Neural crest cell (in vitro differentiated cells): ENCODE results near the gene OR6B1. TPM values are rescaled to one million over a fixed set of nuclear protein-coding genes. Genes with fewer than 3 reads are reported as not detected.

Experiments used
- DNase-seq: peaks from one replicate; pipeline ENCODE4 v3.0.0; 2021; ENCODE audit warnings: low read depth, mixed read lengths, low spot score
- H3K27ac Mint-ChIP-seq: one replicate; pipeline ENCODE4 v1.8.0; 2021; ENCODE audit warnings: mild to moderate bottlenecking, mixed read lengths; ENCODE audit not compliant: unreplicated experiment
- H3K27me3 Mint-ChIP-seq: 2 replicates; pipeline ENCODE4 v1.8.0; 2021; ENCODE audit warnings: low read depth, mild to moderate bottlenecking, mixed read lengths
- H3K36me3 Mint-ChIP-seq: 2 replicates; pipeline ENCODE4 v1.8.0; 2021; ENCODE audit warnings: low read depth, mild to moderate bottlenecking, mixed read lengths
- H3K4me1 Mint-ChIP-seq: 2 replicates; pipeline ENCODE4 v1.8.0; 2021; ENCODE audit warnings: mixed read lengths
- H3K4me3 Mint-ChIP-seq: one replicate; pipeline ENCODE4 v1.8.0; 2021; ENCODE audit warnings: mild to moderate bottlenecking, mixed read lengths
- H3K9me3 Mint-ChIP-seq: 2 replicates; pipeline ENCODE4 v1.8.0; 2021; ENCODE audit warnings: mixed read lengths
- CTCF ChIP-seq: fragments of 200-600 bp; sonication (generic); conservative IDR thresholded peaks from 2 replicates; pipeline ENCODE4 v1.5.0; 2021; ENCODE audit warnings: antibody characterized with exemption, mild to moderate bottlenecking
- total RNA-seq: library from RNA; stranded (reverse); gene quantifications from 2 replicates; pipeline ENCODE4 v1.2.1, GENCODE V29; 2021

Gene OR6B1
- total RNA-seq, 1 donor from 2014 or later: not detected

- Mint-ChIP-seq H3K4me3 (no peak overlapping the region), H3K36me3 (no peaks in the 10 kb centered on the region), H3K4me1 (no peaks in the 10 kb centered on the region), H3K27me3 (no peaks in the 10 kb centered on the region), H3K27ac (no peak overlapping the region), H3K9me3 (peaks cover 2% of the 10 kb centered on the region)
- no peak for DNase-seq
- TF ChIP-seq CTCF: no peak
Observed at GRCh38 chr7:143983960-143984359, 16.2 kb upstream of the OR6B1 start.

- H3K27ac Mint-ChIP-seq: no peak overlapping the region
- peaks cover 7% of the 10 kb centered on the region for H3K9me3 Mint-ChIP-seq
- H3K4me3 Mint-ChIP-seq: no peak overlapping the region
- H3K4me1 Mint-ChIP-seq: no peaks in the 10 kb centered on the region
- no peaks in the 10 kb centered on the region for H3K36me3 Mint-ChIP-seq
- H3K27me3 Mint-ChIP-seq: peaks cover 4% of the 10 kb centered on the region
- no peak for DNase-seq
- no peak for TF ChIP-seq CTCF
Observed at GRCh38 chr7:143987513-143987912, 12.6 kb upstream of the OR6B1 start.

GRCh38 chr7:143988976-143989745 is 11.0 kb upstream of the OR6B1 start:
- no peak for DNase-seq
- Mint-ChIP-seq H3K4me1 (no peaks in the 10 kb centered on the region), H3K27ac (no peak overlapping the region), H3K27me3 (peaks cover 4% of the 10 kb centered on the region), H3K4me3 (no peak overlapping the region), H3K36me3 (no peaks in the 10 kb centered on the region), H3K9me3 (peaks cover 7% of the 10 kb centered on the region)
- TF ChIP-seq CTCF: no peak

- Mint-ChIP-seq H3K27ac (no peak overlapping the region), H3K27me3 (peaks cover 4% of the 10 kb centered on the region), H3K36me3 (no peaks in the 10 kb centered on the region), H3K4me1 (no peaks in the 10 kb centered on the region), H3K9me3 (peaks cover 7% of the 10 kb centered on the region), H3K4me3 (no peak overlapping the region)
- no peak for DNase-seq
- TF ChIP-seq CTCF: no peak
Observed at GRCh38 chr7:143992670-143993069, 7.5 kb upstream of the OR6B1 start.

- no peak for TF ChIP-seq CTCF
Observed at GRCh38 chr7:143993924-143994323, 6.2 kb upstream of the OR6B1 start.

More at GRCh38 chr7:143993924-143994323, 6.2 kb upstream of the OR6B1 start:
- Mint-ChIP-seq H3K4me3 (no peak overlapping the region), H3K4me1 (no peaks in the 10 kb centered on the region), H3K27ac (no peak overlapping the region), H3K36me3 (no peaks in the 10 kb centered on the region), H3K9me3 (peaks cover 7% of the 10 kb centered on the region), H3K27me3 (peaks cover 4% of the 10 kb centered on the region)
- no peak for DNase-seq
